Neuron (in vitro differentiated cells): ENCODE data around the gene ASPG.

Experiments used
- H2AFZ ChIP-seq: one replicate; pipeline ENCODE4 v1.6.1; 2013; ENCODE audit warnings: low read depth, mild to moderate bottlenecking, inconsistent platforms, low read length, moderate library complexity
- H3K27me3 ChIP-seq: one replicate; pipeline ENCODE4 v1.6.1; 2013; ENCODE audit warnings: low read length; ENCODE audit not compliant: insufficient read depth
- H3K36me3 ChIP-seq: one replicate; pipeline ENCODE4 v1.6.1; 2013; ENCODE audit warnings: low read length; ENCODE audit not compliant: insufficient read depth
- H3K4me1 ChIP-seq: one replicate; pipeline ENCODE4 v1.6.1; 2013; ENCODE audit warnings: low read length; ENCODE audit not compliant: insufficient read depth
- H3K4me3 ChIP-seq: 2 replicates; pipeline ENCODE4 v1.5.1; 2013; ENCODE audit warnings: mild to moderate bottlenecking, low read length, moderate library complexity
- H3K9me3 ChIP-seq: one replicate; pipeline ENCODE4 v1.6.1; 2013; ENCODE audit warnings: low read length

Gene ASPG

DNA sequence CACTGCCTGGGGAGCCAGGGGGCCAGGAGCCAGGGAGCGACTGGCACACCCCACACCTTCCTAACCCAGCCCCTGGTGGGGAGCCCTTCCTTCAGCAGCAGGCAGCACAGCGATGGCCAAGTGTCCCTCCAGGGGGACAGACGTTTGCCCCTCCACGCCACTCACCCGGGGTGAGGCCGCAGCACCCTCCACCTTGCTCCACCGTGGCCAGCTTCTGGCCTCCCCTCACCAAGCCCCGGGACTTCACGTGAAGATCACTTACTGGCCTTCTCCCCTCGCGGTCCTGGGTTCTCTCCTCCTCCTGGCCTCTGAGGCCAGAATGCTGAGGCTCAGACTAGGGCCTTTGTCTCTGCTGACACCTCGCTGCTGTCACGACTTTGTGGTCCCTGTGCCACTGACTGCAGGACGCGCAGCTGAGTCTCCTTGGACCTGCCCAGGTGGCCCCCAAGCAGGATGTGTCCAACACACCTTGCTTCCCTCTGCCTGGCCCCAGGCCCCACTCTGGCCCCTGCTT lies 3.5 kb upstream of the ASPG start:
- no peak overlapping the region for H3K4me3 ChIP-seq
- no peaks in the 10 kb centered on the region for H3K4me1 ChIP-seq
- no peak overlapping the region for H2AFZ ChIP-seq
- H3K36me3 ChIP-seq = no peaks in the 10 kb centered on the region
- no peaks in the 10 kb centered on the region for H3K9me3 ChIP-seq
- peaks cover 58% of the 10 kb centered on the region for H3K27me3 ChIP-seq

GRCh38 chr14:104082807-104083206 lies 2.7 kb upstream of the ASPG start:
- no peaks in the 10 kb centered on the region for H3K4me1 ChIP-seq
- peaks cover 65% of the 10 kb centered on the region for H3K27me3 ChIP-seq
- no peaks in the 10 kb centered on the region for H3K9me3 ChIP-seq
- no peak overlapping the region for H3K4me3 ChIP-seq
- H2AFZ ChIP-seq = no peak overlapping the region
- H3K36me3 ChIP-seq = no peaks in the 10 kb centered on the region

DNA sequence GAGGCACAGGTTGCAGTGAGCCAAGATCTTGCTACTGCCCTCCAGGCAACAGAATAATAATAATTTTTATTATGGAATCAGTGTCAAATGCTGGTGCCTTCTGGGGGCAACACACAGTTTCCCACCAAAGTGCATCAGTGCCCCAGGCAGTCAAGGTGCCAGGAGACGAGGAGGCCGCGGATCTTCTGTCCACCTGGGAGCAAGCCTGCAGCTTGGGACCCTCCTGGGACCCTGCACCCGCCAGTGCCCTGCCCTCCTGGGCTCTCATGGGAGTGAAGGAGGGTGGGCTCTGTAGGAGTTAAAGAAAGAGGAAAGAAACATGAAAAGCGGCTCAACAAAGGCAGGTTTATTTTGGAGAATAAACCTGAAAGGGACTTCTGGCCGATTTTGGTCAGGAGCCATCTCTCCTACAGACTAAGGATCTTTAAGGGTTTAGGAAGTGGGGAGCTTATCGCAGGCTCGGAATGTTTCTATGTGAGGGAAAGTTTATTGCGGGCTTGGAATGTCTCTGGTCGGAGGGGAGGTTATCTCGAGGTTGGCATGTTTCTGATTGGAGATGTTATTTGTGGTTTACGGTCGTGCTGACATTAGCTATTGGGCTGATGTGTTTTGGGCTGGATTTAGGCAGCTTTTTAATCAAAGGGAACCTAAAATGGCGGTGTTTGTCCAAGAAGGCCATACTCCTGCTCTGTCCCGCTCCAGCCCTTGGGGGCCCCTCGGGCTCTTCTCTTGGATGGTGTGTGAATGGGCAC lies 1.1 kb upstream of the ASPG start:
- H3K4me1 ChIP-seq = no peaks in the 10 kb centered on the region
- H3K4me3 ChIP-seq = no peak overlapping the region
- no peaks in the 10 kb centered on the region for H3K9me3 ChIP-seq
- H3K36me3 ChIP-seq = no peaks in the 10 kb centered on the region
- peaks cover 74% of the 10 kb centered on the region for H3K27me3 ChIP-seq
- H2AFZ ChIP-seq = no peak overlapping the region

DNA sequence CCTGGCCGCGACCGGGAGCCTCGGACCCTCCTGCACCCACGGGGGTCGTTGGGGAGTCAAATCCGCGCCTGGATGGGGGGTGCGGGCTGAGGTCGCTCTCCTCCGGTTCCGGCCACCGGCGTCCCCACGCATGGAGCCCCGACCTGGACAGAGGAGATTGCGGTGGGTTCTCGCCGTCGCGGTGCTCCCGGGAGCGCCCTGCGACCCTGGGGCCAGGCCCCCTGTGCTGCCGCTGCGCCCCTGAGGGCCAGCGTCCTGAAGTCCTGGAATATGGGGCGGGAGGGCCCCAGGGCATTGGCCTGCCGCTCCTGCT lies 345 bp downstream of the ASPG start:
- no peaks in the 10 kb centered on the region for H3K4me1 ChIP-seq
- no peaks in the 10 kb centered on the region for H3K36me3 ChIP-seq
- no peak overlapping the region for H2AFZ ChIP-seq
- peaks cover 67% of the 10 kb centered on the region for H3K27me3 ChIP-seq
- no peak overlapping the region for H3K4me3 ChIP-seq
- peaks cover 5% of the 10 kb centered on the region for H3K9me3 ChIP-seq

GRCh38 chr14:104086210-104086660 lies 735 bp downstream of the ASPG start:
- H3K27me3 ChIP-seq = peaks cover 64% of the 10 kb centered on the region
- no peak overlapping the region for H2AFZ ChIP-seq
- no peak overlapping the region for H3K4me3 ChIP-seq
- H3K9me3 ChIP-seq = peaks cover 5% of the 10 kb centered on the region
- no peaks in the 10 kb centered on the region for H3K4me1 ChIP-seq
- H3K36me3 ChIP-seq = no peaks in the 10 kb centered on the region

GRCh38 chr14:104086661-104087461 lies 1.4 kb downstream of the ASPG start:
- H3K9me3 ChIP-seq = peaks cover 5% of the 10 kb centered on the region

DNA sequence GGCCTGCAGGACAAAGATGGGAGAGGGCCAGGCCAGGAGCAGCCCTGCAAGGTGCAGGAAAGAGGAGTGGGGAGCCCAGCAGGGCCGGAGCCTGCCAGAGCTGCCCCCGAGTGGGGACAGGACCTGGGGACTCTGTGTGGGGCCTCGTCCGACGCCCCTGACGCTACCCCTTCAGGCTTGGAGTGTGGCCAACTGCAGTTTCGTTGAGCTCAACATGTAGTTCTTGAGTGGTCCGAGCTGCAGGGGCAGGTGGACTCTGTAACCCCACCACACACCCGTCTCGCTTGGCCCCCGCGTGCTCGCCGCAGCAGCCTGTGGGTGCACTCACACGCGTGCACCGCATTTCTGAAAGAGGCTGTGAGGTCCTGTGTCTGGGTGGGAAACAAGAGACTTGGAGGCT lies 2.0 kb downstream of the ASPG start:
- H3K9me3 ChIP-seq = peaks cover 5% of the 10 kb centered on the region
- no peak overlapping the region for H3K4me3 ChIP-seq
- H3K36me3 ChIP-seq = no peaks in the 10 kb centered on the region
- peaks cover 61% of the 10 kb centered on the region for H3K27me3 ChIP-seq
- H2AFZ ChIP-seq = no peak overlapping the region
- no peaks in the 10 kb centered on the region for H3K4me1 ChIP-seq

More at GRCh38 chr14:104086661-104087461, 1.4 kb downstream of the ASPG start:
- Histone ChIP-seq H3K27me3 (peaks cover 65% of the 10 kb centered on the region), H2AFZ (no peak overlapping the region), H3K4me1 (no peaks in the 10 kb centered on the region), H3K36me3 (no peaks in the 10 kb centered on the region), H3K4me3 (no peak overlapping the region)

GRCh38 chr14:104087981-104088850 lies 2.7 kb downstream of the ASPG start:
- H2AFZ ChIP-seq = no peak overlapping the region
- no peaks in the 10 kb centered on the region for H3K36me3 ChIP-seq
- peaks cover 58% of the 10 kb centered on the region for H3K27me3 ChIP-seq
- H3K9me3 ChIP-seq = peaks cover 5% of the 10 kb centered on the region
- no peak overlapping the region for H3K4me3 ChIP-seq
- no peaks in the 10 kb centered on the region for H3K4me1 ChIP-seq

DNA sequence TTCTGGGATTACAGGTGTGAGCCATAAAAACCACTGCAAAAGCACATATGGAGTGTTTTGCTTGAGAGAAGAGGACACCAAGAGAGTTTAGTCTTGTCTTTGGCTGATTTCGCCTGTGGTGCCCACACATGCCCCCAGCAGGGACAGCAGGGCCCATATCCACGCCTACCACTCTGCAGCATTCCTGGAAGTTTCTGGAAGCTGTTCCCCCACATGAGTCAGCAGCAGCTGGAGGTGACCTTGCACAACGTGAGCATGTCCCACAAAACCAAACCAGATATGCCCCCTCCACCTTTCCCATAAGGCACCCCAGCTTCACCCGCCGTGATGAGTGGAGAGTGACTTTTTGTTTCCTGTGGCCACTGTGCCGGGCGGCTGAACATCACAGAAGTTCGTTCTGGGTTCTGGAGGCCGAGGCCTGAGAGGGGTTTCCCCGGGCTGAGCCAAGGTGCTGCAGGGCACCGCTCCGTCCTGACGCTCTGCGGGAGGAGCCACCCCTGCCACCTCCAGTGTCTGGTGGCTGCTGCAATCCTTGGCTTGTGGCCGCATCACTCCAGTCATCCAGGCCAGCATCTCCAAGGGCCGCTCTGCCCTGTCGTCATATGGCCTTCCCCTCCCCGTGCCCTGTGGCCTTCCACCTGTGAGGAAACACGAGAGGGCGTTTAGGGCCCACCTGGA lies 4.7 kb downstream of the ASPG start:
- Histone ChIP-seq H3K9me3 (peaks cover 5% of the 10 kb centered on the region), H2AFZ (no peak overlapping the region), H3K4me3 (no peak overlapping the region), H3K36me3 (no peaks in the 10 kb centered on the region), H3K4me1 (no peaks in the 10 kb centered on the region), H3K27me3 (peaks cover 39% of the 10 kb centered on the region)

- peaks cover 5% of the 10 kb centered on the region for H3K9me3 ChIP-seq
- no peak overlapping the region for H3K4me3 ChIP-seq
- no peaks in the 10 kb centered on the region for H3K36me3 ChIP-seq
- H2AFZ ChIP-seq = no peak overlapping the region
- peaks cover 32% of the 10 kb centered on the region for H3K27me3 ChIP-seq
- H3K4me1 ChIP-seq = no peaks in the 10 kb centered on the region
These were observed 5.8 kb downstream of the ASPG start for GRCh38 chr14:104091061-104091926.

DNA sequence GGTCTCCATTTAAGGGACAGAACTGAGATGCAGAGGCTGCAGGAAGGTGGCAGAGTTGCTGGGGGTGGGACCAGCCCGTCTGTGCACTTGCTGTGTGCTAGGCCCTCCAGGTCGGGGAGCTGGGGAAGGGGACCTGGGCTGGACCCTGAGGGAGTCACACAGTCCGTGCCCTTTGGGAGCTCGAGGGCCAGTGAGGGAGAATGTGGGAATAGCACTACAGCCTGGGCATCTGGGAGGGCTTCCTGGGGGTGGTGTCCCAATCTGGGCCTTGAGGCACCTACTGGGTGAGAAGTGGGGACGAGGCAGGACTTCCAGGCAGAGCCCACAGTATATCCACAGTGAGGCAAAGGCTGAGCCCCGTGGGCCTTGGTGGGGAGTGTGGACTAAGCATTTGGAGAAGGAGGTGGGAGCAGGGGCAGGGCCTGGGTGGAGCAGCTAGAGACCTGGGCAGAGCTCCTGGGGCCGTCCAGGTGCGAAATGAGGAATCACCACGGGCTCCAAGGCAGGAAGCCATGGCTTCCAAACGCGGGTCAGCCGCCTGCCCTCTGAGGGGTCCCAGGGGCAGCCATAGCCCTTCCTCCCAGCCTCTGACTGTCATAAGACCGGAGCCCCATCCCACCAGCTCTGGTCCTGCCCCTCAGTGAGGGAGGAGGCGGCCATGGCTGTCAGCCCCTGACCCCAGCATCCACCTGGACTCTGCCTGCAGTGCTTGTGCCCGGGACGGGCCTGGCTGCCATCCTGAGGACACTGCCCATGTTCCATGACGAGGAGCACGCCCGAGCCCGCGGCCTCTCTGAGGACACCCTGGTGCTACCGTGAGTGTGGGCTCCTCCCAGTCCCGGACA lies 6.6 kb downstream of the ASPG start:
- Histone ChIP-seq H2AFZ (no peak overlapping the region), H3K4me1 (no peaks in the 10 kb centered on the region), H3K27me3 (peaks cover 25% of the 10 kb centered on the region), H3K9me3 (peaks cover 5% of the 10 kb centered on the region), H3K4me3 (no peak overlapping the region), H3K36me3 (no peaks in the 10 kb centered on the region)
